ENCODE results near the gene ZNF830. TPM values are rescaled to one million over a fixed set of nuclear protein-coding genes. Genes with fewer than 3 reads are reported as not detected.

Gene ZNF830
- total and polyA plus RNA-seq, 2 of the 4 experiments (the other 2 are of a cell fraction) = 5.5 to 6.6 TPM

DNA sequence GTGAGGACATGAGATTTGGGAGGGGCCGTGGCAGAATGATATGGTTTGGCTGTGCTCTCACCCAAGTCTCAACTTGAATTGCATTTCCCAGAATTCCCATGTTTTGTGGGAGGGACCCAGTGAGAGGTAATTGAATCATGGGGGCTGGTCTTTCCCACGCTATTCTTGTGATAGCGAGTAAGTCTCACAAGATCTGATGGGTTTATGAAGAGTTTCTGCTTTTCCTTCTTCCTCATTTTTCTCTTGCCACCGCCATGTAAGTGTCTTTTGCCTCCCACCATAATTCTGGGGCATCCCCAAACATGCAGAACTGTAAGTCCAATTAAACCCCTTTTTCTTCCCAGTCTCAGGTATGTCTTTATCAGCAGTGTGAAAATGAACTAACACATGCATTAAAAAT, 40.7 kb upstream of the ZNF830 start:
- Histone ChIP-seq H3K4ac (ENCODE audit: low read depth, low read length) (no peak overlapping the region), H2BK15ac (ENCODE audit: low read depth, low read length) (no peak overlapping the region), H3K4me2 (ENCODE audit: low read depth, low read length) (no peak overlapping the region), H3K27ac (ENCODE audit: insufficient read depth, low read length) (no peak overlapping the region), H3K79me1 (ENCODE audit: low read depth in 1 of 2, low read length in 2 of 2) (no peaks in the 10 kb centered on the region), H3K56ac (ENCODE audit: extremely low read depth, insufficient read depth, low read length) (no peak overlapping the region), H3K14ac (replicated peaks; ENCODE audit: low read depth, low read length) (no peak overlapping the region), H3K23ac (ENCODE audit: low read depth, low read length) (no peak overlapping the region), H3K9me1 (ENCODE audit: insufficient read depth, low read length) (no peaks in the 10 kb centered on the region), H2AK5ac (ENCODE audit: low read depth, low read length) (no peak overlapping the region), H3K36me3 (ENCODE audit: control insufficient read depth, insufficient read depth, low read length) (no peaks in the 10 kb centered on the region), H3K18ac (ENCODE audit: low read depth, low read length) (no peak overlapping the region), H4K5ac (ENCODE audit: low read depth, low read length) (no peak overlapping the region), H2AK9ac (replicated peaks; ENCODE audit: low read depth, low read length, poor library complexity) (no peak overlapping the region), H3K9me3 (ENCODE audit: control insufficient read depth, insufficient read depth, low read length) (no peaks in the 10 kb centered on the region), H4K8ac (ENCODE audit: low read depth in 2 of 2, low read length in 2 of 2) (no peak overlapping the region), H2BK20ac (ENCODE audit: low read depth, low read length) (no peak overlapping the region), H4K91ac (ENCODE audit: insufficient read depth, low read depth, low read length) (no peak overlapping the region), H3K27me3 (ENCODE audit: control insufficient read depth, insufficient read depth, low read length) (no peaks in the 10 kb centered on the region), H2AFZ (replicated peaks; ENCODE audit: low read length, poor library complexity) (no peak overlapping the region), H3K4me3 (ENCODE audit: insufficient read depth, low read depth, low read length) (no peak overlapping the region), H2BK120ac (ENCODE audit: low read depth, low read length) (no peak overlapping the region), H3K4me1 (ENCODE audit: control insufficient read depth, insufficient read depth, low read length) (no peaks in the 10 kb centered on the region), H2BK5ac (ENCODE audit: low read depth, low read length, poor library complexity, severe bottlenecking) (no peak overlapping the region), H4K20me1 (ENCODE audit: insufficient read depth, low read length) (no peaks in the 10 kb centered on the region), H3K9ac (ENCODE audit: low read depth, low read length) (no peak overlapping the region)
- dilution Hi-C loops (cut with HindIII; ENCODE audit: low sequenced_read_pairs, unreplicated experiment) = no loop called here
- ChIA-PET CTCF (no interaction called here), POLR2A (ENCODE audit: unreplicated experiment) (no interaction called here)
- in situ Hi-C loops (cut with MboI; ENCODE audit: low sequenced_read_pairs) = no loop called here
- intact Hi-C loops (cut with micrococcal nuclease) = no loop called here
- ATAC-seq (ENCODE audit: low read depth) (no peak), DNase-seq (no peak)
- BruUV-seq (replicated peaks) = no TSS peak
- no peak for TF ChIP-seq POLR2A (IDR thresholded peaks at IDR 0.05; ENCODE audit: low read depth, low read length)
- TF ChIP-seq, protein P1, sequence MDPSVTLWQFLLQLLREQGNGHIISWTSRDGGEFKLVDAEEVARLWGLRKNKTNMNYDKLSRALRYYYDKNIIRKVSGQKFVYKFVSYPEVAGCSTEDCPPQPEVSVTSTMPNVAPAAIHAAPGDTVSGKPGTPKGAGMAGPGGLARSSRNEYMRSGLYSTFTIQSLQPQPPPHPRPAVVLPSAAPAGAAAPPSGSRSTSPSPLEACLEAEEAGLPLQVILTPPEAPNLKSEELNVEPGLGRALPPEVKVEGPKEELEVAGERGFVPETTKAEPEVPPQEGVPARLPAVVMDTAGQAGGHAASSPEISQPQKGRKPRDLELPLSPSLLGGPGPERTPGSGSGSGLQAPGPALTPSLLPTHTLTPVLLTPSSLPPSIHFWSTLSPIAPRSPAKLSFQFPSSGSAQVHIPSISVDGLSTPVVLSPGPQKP (IDR thresholded peaks at IDR 0.05; ENCODE audit: borderline replicate concordance, low read depth, low read length) = no peak
- TF ChIP-seq SMC3 (IDR thresholded peaks at IDR 0.05; ENCODE audit: low read depth, low read length) = no peak
- TF ChIP-seq CEBPB (IDR thresholded peaks at IDR 0.05; ENCODE audit: low read depth, low read length) = no peak
- TF ChIP-seq FOS (IDR thresholded peaks at IDR 0.05; ENCODE audit: low read depth, low read length) = no peak
- WGBS, 2 experiments (ENCODE audit: extremely low coverage in 2 of 2, insufficient read length in 1 of 2) = no CpG with 5 or more reads among the region's 4 CpGs

Data from IMR-90 (cell line).